Activated naive CD8-positive, alpha-beta T cell treated with anti-CD3 and anti-CD28 coated beads, Interleukin-2, amount 50 U/mL, for 24 hours (primary cell): ENCODE data around the gene RALGPS2.
A peak's percentile ranks its signal among the peaks of the same experiment; 100 is the strongest.

Experiments used
- ATAC-seq: fragments of 150-1000 bp; cut with Tn5 transposase; one replicate; pipeline ENCODE4 v1.10.0; 2021
- DNase-seq: peaks from one replicate; pipeline ENCODE4 v3.0.0; 2021
- H3K27ac Mint-ChIP-seq: one replicate; pipeline ENCODE4 v1.8.0; 2021; ENCODE audit warnings: mild to moderate bottlenecking, mixed read lengths
- H3K27me3 Mint-ChIP-seq: one replicate; pipeline ENCODE4 v1.8.0; 2021; ENCODE audit warnings: mixed read lengths
- H3K36me3 Mint-ChIP-seq: one replicate; pipeline ENCODE4 v1.8.0; 2021; ENCODE audit warnings: low read depth, mixed read lengths
- H3K4me1 Mint-ChIP-seq: one replicate; pipeline ENCODE4 v1.8.0; 2021; ENCODE audit warnings: mixed read lengths
- H3K4me3 Mint-ChIP-seq: one replicate; pipeline ENCODE4 v1.8.0; 2021; ENCODE audit warnings: mild to moderate bottlenecking, moderate library complexity, mixed read lengths
- H3K9me3 Mint-ChIP-seq: one replicate; pipeline ENCODE4 v1.8.0; 2021; ENCODE audit warnings: mixed read lengths

The RALGPS2 gene

DNA sequence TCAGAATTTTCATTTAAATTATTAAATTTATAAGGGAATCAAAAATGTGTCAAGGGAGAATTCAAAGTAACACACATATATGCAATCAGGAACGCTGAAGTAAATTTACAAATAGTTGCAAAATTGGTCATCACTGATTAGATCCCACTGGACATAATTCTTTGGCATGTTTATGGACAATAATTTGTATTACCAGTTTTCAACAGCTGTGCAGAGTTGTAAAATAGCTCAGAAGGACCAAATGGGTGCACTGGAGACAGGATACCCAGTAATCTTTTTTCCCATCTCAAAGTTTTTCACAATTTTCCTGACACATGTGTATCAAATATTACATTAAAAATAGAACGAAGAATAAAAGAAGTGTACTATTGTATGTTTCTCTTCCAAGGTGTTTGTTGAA, 149.9 kb downstream of the RALGPS2 start:
- no peak for ATAC-seq
- no peak for DNase-seq
- H3K27me3 Mint-ChIP-seq = no peaks in the 10 kb centered on the region
- H3K4me3 Mint-ChIP-seq = no peak overlapping the region
- H3K4me1 Mint-ChIP-seq = no peaks in the 10 kb centered on the region
- H3K27ac Mint-ChIP-seq = no peak overlapping the region
- no peaks in the 10 kb centered on the region for H3K9me3 Mint-ChIP-seq
- no peaks in the 10 kb centered on the region for H3K36me3 Mint-ChIP-seq

- no peaks in the 10 kb centered on the region for H3K27me3 Mint-ChIP-seq
- ATAC-seq = no peak
These were observed 150.9 kb downstream of the RALGPS2 start for GRCh38 chr1:178875936-178876335.

DNA sequence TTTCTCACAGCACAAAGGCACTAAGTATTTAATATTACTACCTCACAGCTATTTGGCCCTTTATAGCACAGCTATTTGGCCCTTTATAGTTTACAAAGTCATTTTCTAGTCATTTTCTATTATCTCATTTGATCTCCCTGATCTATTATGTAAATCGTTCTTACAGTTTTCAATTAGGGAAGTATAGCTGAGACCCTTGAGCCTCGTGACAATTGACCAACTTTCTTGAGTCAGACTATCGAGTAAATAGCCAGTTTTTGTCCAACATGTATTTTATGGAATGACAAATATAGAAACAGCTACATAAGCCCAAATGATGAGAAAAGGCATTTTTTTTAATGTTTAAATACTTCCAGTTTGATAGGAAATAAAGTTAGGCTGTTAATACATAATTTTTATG, 152.9 kb downstream of the RALGPS2 start:
- Mint-ChIP-seq H3K27ac (no peak overlapping the region), H3K4me1 (no peaks in the 10 kb centered on the region), H3K27me3 (no peaks in the 10 kb centered on the region), H3K9me3 (no peaks in the 10 kb centered on the region), H3K4me3 (no peak overlapping the region), H3K36me3 (no peaks in the 10 kb centered on the region)
- DNase-seq (no peak), ATAC-seq (no peak)

More at GRCh38 chr1:178875936-178876335, 150.9 kb downstream of the RALGPS2 start:
- no peaks in the 10 kb centered on the region for H3K36me3 Mint-ChIP-seq
- H3K4me1 Mint-ChIP-seq = no peaks in the 10 kb centered on the region
- no peak overlapping the region for H3K4me3 Mint-ChIP-seq
- no peaks in the 10 kb centered on the region for H3K9me3 Mint-ChIP-seq
- DNase-seq = no peak
- H3K27ac Mint-ChIP-seq = no peak overlapping the region

DNA sequence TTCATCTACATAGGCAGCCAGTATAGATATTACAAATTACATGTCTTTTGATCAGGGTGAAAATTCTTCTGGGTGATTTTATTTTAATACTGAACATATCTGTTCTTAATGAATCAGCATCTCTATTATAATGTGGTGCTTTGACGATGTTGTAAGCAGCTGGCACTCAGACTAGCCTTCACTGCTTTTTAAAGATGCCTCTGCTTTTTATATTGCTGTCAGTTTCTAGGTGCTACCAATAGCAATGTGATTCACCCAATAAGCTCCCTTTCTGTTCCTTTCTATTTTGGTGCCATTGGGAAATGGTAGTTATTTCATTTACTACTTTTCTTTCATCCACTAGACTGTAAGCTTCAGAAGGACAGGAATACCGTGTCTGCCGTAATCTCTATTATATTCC, 156.9 kb downstream of the RALGPS2 start:
- H3K27me3 Mint-ChIP-seq = no peaks in the 10 kb centered on the region
- peaks cover 7% of the 10 kb centered on the region for H3K36me3 Mint-ChIP-seq
- no peak overlapping the region for H3K27ac Mint-ChIP-seq
- H3K4me3 Mint-ChIP-seq = no peak overlapping the region
- ATAC-seq (no peak), DNase-seq (no peak)
- H3K4me1 Mint-ChIP-seq = peaks cover 6% of the 10 kb centered on the region
- H3K9me3 Mint-ChIP-seq = no peaks in the 10 kb centered on the region

DNA sequence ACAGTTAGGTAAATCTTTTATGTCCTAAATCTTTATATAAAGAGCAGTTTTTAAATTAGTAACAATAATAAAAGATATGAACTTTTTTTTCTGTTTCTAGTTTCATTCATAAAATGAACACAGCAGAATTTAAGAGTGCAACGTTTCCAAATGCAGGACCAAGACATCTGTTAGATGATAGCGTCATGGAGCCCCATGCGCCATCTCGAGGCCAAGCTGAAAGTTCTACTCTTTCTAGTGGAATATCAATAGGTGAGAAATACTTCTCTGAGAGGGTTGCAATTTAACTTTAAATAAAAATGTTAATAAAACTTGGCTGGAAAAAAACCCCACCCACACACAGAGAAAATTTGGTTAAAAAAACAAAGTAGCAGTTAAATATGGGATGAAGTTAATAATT, 160.8 kb downstream of the RALGPS2 start:
- Mint-ChIP-seq H3K27ac (no peak overlapping the region), H3K9me3 (no peaks in the 10 kb centered on the region), H3K4me1 (peaks cover 6% of the 10 kb centered on the region), H3K27me3 (no peaks in the 10 kb centered on the region), H3K4me3 (no peak overlapping the region), H3K36me3 (peaks cover 7% of the 10 kb centered on the region)
- ATAC-seq = no peak
- no peak for DNase-seq

- peaks cover 6% of the 10 kb centered on the region for H3K4me1 Mint-ChIP-seq
- no peaks in the 10 kb centered on the region for H3K27me3 Mint-ChIP-seq
- H3K27ac Mint-ChIP-seq = no peak overlapping the region
- H3K36me3 Mint-ChIP-seq = peaks cover 7% of the 10 kb centered on the region
- no peaks in the 10 kb centered on the region for H3K9me3 Mint-ChIP-seq
- no peak for ATAC-seq
- DNase-seq = no peak
- no peak overlapping the region for H3K4me3 Mint-ChIP-seq
These were observed 161.5 kb downstream of the RALGPS2 start for GRCh38 chr1:178886551-178886950.

DNA sequence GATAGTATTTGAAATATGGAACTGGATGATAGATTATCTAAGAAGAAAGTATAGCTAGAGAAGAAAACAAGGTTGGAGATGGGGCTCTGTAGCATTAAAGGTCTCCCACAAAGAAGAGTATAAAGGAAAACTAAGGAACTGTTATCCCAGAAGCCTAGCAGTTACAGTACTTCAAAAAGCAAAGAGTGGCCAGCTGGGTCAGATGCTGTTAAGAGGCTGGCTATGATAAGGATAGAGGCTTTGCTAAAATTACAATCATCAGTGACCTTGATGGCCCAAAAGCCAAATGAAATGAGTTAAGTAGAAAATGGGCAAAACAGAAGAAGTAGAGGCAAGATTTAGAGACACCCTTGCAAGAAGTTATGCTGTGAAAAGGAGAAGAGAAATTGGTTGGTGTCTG, 170.9 kb downstream of the RALGPS2 start:
- Mint-ChIP-seq H3K27ac (no peak overlapping the region), H3K4me3 (no peak overlapping the region), H3K27me3 (no peaks in the 10 kb centered on the region), H3K9me3 (peaks cover 8% of the 10 kb centered on the region), H3K36me3 (peaks cover 17% of the 10 kb centered on the region), H3K4me1 (peaks cover 14% of the 10 kb centered on the region)
- ATAC-seq (no peak), DNase-seq (no peak)

DNA sequence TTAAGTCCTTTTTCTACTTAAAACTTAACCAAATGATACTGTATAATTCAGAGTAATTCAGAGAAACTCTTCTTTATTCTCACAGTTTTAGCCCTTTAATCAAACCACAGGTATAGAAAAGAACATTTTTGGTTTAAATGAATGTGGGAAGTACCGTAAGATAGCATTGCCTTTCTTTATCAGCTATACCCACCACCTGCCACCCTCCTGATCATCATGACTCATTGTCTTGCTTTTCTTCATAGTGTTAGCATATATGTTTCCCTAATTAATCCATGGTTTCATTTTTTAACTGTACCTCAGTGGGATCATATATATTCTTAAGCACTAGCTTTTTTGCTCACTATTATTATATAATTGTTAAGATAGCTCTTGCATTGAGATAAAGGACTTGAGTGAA, 173.4 kb downstream of the RALGPS2 start:
- H3K36me3 Mint-ChIP-seq = peaks cover 18% of the 10 kb centered on the region

DNA sequence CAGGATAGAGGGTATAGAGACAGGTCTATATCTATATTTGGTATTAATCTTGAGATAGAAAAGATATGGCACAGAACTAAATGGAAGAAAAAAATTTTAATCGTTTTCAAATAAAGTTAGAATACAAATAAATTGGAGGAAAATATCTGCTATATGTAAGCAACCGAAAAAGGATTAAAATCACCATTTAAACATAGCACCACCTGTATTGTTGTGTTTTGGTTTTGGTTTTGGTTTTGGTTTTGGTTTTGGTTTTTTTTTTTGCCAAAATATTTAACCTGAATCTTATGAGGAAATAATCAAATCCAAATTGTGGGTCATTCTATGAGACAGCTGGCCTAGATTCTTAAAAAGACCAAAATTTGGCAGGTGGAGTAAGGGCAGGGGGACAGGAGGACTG, 174.4 kb downstream of the RALGPS2 start:
- DNase-seq (no peak), ATAC-seq (no peak)
- peaks cover 8% of the 10 kb centered on the region for H3K9me3 Mint-ChIP-seq
- H3K27ac Mint-ChIP-seq = no peak overlapping the region
- H3K27me3 Mint-ChIP-seq = no peaks in the 10 kb centered on the region
- H3K4me3 Mint-ChIP-seq = no peak overlapping the region
- peaks cover 14% of the 10 kb centered on the region for H3K4me1 Mint-ChIP-seq
- peaks cover 25% of the 10 kb centered on the region for H3K36me3 Mint-ChIP-seq

More for the DNA sequence above, 173.4 kb downstream of the RALGPS2 start:
- Mint-ChIP-seq H3K4me3 (no peak overlapping the region), H3K27me3 (no peaks in the 10 kb centered on the region), H3K9me3 (peaks cover 8% of the 10 kb centered on the region), H3K4me1 (peaks cover 14% of the 10 kb centered on the region), H3K27ac (no peak overlapping the region)
- ATAC-seq (peak; percentile 68), DNase-seq (no peak)

DNA sequence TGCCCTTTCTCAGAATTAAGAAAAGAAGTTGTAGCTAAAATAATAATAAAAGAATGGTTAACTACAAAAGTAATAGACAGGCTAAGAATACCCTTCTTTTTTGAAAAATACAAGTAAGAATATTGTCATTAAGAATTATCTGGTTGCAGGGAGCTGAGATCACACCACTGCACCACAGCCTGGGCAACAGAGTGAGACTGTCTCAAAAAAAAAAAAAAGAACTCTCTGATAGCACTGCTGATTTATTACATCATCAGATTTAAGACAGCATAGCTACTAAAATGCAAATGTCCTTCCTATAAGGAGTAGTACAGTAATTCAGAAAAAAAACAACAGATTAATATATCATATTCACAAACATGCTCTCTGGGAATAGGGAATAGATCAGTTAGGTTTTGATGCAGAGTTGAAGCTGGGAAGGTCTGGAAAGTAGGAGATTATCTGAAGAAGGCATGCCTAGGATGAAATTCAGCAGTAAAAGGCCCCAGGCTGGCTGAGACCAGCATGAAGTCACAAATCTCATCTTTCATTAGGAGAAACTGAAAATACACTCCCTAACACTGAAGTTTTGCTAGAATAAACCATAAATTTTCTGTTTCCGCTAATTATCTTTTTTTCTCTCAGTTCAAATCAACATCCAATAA, 176.6 kb downstream of the RALGPS2 start:
- DNase-seq (no peak), ATAC-seq (no peak)
- Mint-ChIP-seq H3K27me3 (no peaks in the 10 kb centered on the region), H3K27ac (no peak overlapping the region), H3K4me1 (peaks cover 14% of the 10 kb centered on the region), H3K9me3 (no peaks in the 10 kb centered on the region), H3K36me3 (peaks cover 20% of the 10 kb centered on the region), H3K4me3 (no peak overlapping the region)

DNA sequence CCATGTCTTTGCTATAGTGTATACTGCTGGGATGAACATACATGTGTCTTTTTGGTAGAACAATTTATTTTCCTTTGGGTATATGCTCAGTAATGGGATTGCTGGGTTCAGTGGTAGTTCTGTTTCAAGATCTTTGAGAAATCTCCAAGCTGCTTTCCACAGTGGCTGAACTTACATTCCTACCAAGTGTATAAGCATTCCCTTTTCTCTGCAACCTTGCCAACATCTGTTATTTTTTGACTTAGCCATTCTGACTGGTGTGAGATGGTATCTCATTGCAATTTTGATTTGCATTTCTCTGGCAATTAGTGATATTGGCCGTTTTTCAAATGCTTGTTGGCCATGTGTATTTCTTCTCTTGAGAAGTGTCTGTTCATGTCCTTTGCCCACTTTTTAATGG, 183.3 kb downstream of the RALGPS2 start:
- Mint-ChIP-seq H3K27me3 (no peaks in the 10 kb centered on the region), H3K36me3 (peaks cover 41% of the 10 kb centered on the region), H3K9me3 (peaks cover 6% of the 10 kb centered on the region), H3K27ac (no peak overlapping the region), H3K4me1 (peaks cover 2% of the 10 kb centered on the region), H3K4me3 (no peak overlapping the region)
- no peak for ATAC-seq
- DNase-seq = no peak

- Mint-ChIP-seq H3K36me3 (peaks cover 27% of the 10 kb centered on the region), H3K27ac (no peak overlapping the region), H3K9me3 (peaks cover 6% of the 10 kb centered on the region), H3K4me1 (peaks cover 2% of the 10 kb centered on the region), H3K27me3 (no peaks in the 10 kb centered on the region), H3K4me3 (no peak overlapping the region)
- no peak for ATAC-seq
- DNase-seq = no peak
These were observed 185.0 kb downstream of the RALGPS2 start for GRCh38 chr1:178910023-178910422.

DNA sequence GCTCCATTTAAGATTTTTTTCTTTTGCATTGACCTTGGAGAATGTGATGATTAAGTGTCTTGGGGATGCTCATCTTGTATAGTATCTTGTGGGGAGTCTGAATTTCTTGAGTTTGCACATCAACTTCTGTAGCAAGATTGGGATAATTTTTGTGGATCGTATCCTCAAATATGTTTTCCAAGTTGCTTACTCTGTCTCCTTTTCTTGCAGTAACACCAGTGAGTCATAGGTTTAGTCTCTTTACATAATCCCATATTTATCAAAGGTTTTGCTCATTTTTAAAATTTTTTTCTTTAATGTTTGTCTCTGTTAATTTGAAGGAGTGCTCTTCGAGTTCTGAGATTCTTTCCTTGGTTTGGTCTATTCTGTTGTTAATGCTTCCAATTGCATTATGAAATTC, 187.6 kb downstream of the RALGPS2 start:
- Mint-ChIP-seq H3K36me3 (peaks cover 30% of the 10 kb centered on the region), H3K4me1 (peaks cover 2% of the 10 kb centered on the region), H3K4me3 (no peak overlapping the region), H3K9me3 (peaks cover 6% of the 10 kb centered on the region), H3K27ac (no peak overlapping the region), H3K27me3 (no peaks in the 10 kb centered on the region)
- ATAC-seq (no peak), DNase-seq (no peak)

DNA sequence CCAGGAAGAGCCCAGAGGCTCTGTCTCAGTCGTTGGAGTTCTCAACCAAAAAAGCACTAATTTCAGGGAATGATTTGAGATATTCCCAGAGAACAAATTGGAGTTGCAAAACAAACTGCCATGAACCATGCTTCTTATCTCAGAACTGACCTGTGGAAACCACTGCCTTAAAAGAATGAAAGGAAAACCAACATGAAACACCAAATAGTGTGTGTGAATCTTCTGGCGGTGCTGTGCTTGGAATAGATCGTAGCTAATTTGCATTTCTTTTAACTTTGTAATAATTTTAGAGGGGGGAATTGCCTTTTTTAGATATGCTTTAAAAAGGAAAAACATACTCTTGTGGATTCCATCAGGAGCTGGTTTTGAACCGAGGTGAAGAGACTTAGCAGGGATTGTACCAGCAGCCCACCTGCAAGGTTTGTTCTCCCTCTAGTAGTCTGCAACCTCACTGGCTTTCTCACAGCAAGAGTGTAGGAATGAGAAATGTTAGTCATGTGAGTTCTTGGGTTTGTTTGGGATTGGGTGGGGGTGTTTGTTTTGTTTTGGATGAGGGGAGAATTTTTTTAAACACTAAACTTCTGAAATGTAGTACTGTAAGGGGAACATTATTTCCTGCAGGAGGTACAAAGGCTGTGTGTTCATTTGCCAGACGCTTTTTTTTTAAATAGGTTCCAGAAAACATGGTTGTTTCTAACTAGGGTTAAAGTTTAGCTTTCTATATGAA, 191.6 kb downstream of the RALGPS2 start:
- Mint-ChIP-seq H3K9me3 (no peaks in the 10 kb centered on the region), H3K36me3 (peaks cover 13% of the 10 kb centered on the region), H3K4me1 (no peaks in the 10 kb centered on the region), H3K27ac (no peak overlapping the region), H3K4me3 (no peak overlapping the region), H3K27me3 (no peaks in the 10 kb centered on the region)
- no peak for ATAC-seq
- DNase-seq = no peak

DNA sequence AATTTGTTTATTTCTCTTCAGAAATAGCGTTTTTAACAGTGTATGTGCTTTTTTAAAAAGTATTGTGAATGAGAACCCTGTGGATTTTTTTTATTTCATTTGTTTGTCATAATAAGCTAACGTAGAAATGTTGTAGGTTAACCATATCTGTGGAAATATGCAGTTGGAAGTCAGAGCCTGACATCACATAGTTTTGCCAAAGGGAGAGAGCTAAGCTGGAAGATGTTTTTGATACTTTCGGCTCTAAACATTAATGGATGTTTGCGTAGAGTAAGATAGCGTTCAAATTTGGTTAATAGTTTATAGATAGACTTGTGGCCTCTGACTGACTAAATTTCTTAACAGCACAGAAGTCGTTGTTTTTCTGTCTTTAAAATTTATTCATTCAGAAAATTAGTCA, 193.3 kb downstream of the RALGPS2 start:
- DNase-seq (no peak), ATAC-seq (no peak)
- H3K36me3 Mint-ChIP-seq = peaks cover 10% of the 10 kb centered on the region
- no peaks in the 10 kb centered on the region for H3K4me1 Mint-ChIP-seq
- H3K9me3 Mint-ChIP-seq = no peaks in the 10 kb centered on the region
- H3K4me3 Mint-ChIP-seq = no peak overlapping the region
- H3K27ac Mint-ChIP-seq = no peak overlapping the region
- H3K27me3 Mint-ChIP-seq = no peaks in the 10 kb centered on the region
